ENCODE results near the gene SLC43A1.
"Not testable (repeated sequence)": the region's sequence is repeated elsewhere in the genome, so short reads cannot be mapped to it uniquely, and the experiment has no call there.

SLC43A1 gene

GRCh38 chr11:57515332-57516060 is at the start of gene SLC43A1:
Gene SLC43A1 (minus strand): TSS chr11:57515702. CDS start chr11:57514111, 1,591 bp downstream.
- DNase-seq (ENCODE audit: low read depth in 2 of 2) = peak in 1 of 2 donors; percentile 37

DNA sequence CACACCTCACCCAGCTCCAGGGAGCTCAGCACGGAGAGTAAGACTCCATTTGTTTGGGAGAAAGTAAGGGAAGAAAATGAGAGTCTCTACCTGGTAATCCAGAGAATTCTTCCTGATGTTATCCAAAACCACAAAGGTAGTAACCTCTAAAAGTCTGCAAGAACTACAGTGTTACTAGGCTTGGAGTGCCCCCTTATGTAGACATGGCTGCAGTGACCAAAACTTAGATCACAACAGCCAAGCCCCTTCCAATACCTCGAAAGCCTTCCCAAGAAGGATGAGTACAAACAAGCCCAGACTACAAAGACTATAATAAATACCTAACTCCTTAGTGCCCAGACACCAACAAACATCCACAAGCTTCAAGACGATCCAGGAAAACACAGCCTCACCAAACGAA is 47.1 kb upstream of the SLC43A1 start:
- DNase-seq (ENCODE audit: low read depth in 2 of 2) = no peak

GRCh38 chr11:57560146-57560545 is 44.6 kb upstream of the SLC43A1 start:
- no peak for DNase-seq (ENCODE audit: low read depth in 2 of 2)

GRCh38 chr11:57556041-57556440 is 40.5 kb upstream of the SLC43A1 start:
- no peak for DNase-seq (ENCODE audit: low read depth in 2 of 2)

GRCh38 chr11:57555393-57555792 is 39.9 kb upstream of the SLC43A1 start:
- no peak for DNase-seq (ENCODE audit: low read depth in 2 of 2)

DNA sequence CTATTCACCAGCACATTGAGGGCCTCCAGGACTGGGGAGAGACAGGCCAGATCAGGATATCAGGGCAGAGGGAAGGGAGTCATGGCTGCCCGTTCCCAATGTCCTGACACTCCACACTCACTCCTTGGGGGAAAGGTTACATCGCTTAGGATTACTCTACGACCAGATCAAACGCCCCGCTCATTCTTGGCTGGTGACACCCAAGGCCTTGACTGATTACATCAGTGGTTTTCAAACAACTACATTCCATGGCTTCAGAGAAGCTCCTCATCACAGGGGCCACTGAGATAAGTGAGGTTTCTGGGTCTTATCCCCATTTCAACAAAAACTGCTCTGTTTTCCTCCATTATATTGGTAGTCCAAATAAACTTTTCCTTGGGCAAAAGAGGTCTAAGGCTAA is 37.0 kb upstream of the SLC43A1 start:
- no peak for DNase-seq (ENCODE audit: low read depth in 2 of 2)

DNA sequence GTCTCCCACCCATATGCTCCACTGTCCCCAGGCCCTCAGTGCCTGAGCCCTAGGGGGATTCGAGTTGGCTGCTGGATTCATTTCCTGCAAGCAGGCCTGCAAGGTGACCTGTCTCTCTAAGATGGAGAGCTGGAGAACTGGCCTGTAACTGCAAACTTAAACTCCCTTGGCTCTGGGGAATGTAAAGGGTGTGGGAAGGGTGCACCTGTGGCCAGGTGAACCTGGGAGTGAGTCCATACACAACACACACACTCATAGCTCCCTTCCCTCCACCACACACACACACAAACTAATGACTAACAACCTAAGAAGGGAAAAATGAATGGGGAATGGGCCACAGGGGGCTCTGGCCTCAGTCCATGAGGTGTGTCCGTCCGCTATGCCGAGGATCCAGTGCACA is 36.4 kb upstream of the SLC43A1 start:
- DNase-seq (ENCODE audit: low read depth in 2 of 2) = no peak

DNA sequence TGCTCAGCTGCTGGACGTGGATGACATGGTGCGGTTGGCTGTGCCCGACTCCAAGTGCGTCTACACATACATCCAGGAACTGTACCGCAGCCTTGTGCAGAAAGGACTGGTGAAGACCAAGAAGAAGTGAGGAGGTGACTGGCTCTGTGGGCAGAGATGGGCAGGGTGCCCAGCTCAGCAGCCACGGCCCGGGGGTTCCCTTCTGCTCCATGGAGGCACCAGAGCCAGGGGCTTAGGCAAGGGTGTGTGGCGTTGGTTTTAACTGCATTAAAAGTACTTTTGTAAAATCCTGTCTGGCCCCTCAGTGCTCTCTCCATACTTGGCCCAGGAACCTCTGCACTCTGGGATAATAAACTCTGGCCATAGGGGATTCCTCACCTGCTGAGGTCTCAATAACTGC is 34.5 kb upstream of the SLC43A1 start:
- DNase-seq (ENCODE audit: low read depth in 2 of 2) = no peak

DNA sequence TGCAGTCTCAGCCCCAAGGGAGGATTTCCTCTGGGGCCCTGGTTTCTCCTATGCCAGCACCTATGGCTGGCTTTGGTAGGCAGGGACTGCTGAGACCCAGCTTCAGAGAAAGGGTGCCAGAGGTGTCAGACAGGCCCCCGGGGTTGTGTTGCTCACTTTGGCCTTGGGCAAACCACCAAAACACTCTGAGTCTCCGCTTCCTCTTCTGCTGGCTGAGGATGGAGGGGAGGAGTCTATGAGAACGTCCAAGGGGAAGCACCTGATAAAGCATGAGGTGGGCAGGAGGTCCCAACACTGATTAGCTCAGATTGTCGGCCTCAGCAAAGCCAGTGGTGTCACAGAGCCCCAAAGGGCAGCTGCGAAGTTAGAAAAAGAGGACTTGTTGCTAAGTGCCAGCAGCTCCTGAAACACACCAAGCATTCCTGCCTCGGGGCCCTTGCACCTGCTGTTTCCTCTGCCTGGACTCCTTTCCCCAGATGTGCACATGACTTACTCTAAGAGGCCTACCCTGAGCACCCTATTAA is 32.4 kb upstream of the SLC43A1 start:
- DNase-seq (ENCODE audit: low read depth in 2 of 2) = no peak

- no peak for DNase-seq (ENCODE audit: low read depth in 2 of 2)
These were observed 31.5 kb upstream of the SLC43A1 start for GRCh38 chr11:57546869-57547475.

DNA sequence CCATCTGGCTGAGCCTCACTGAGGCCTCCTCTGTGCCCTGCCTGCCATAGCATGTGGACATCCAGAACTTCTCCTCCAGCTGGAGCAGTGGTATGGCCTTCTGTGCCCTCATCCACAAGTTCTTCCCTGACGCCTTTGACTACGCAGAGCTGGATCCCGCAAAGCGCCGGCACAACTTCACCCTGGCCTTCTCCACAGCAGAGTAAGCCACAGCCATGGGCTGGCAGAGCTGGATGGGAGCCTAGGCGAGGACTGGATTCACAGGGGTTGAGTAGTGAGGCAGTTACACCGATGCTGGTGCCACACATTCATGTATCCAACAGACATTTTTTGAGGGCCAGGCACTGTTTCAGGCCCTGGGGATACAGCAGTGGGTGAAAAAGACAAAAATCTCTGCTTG is 30.9 kb upstream of the SLC43A1 start:
- no peak for DNase-seq (ENCODE audit: low read depth in 2 of 2)

DNA sequence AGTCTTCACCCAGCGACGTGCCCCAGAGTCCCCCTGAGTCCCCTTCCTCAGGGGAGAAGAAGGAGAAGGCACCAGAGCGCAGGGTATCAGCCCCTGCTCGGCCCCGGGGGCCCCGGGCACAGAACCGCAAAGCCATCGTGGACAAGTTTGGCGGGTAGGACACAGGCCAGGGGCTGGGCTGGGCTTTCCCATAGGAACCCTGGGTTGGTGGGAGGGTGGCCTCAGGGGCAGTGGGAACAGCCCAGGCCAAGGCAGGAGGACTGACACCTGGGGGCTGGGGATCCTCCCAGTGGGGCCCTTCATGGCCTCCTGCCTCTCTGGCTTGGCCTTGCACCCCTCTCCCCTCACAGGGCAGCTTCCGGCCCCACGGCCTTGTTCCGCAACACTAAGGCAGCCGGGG is 30.4 kb upstream of the SLC43A1 start:
- no peak for DNase-seq (ENCODE audit: low read depth in 2 of 2)

DNA sequence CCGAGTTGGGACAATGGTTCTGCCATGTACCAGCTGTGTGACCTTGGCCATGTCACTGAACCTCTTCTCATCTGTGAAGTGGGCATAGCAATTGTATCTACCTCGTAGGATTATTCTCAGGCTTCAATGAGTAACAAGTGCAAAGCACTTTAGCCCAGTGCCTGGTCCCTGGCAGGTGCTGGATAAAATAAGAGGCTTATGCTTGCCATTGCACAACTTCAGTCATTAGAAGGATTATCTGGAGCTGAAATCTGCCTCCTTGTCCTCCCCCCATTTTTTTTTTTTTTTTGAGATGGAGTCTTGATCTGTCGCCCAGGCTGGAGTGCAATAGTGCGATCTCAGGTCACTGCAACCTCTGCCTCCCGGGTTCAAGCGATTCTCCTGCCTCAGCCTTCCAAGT is 29.1 kb upstream of the SLC43A1 start:
- DNase-seq (ENCODE audit: low read depth in 2 of 2) = no peak

- DNase-seq (ENCODE audit: low read depth in 2 of 2) = no peak
These were observed 28.1 kb upstream of the SLC43A1 start for GRCh38 chr11:57543593-57543992.

DNA sequence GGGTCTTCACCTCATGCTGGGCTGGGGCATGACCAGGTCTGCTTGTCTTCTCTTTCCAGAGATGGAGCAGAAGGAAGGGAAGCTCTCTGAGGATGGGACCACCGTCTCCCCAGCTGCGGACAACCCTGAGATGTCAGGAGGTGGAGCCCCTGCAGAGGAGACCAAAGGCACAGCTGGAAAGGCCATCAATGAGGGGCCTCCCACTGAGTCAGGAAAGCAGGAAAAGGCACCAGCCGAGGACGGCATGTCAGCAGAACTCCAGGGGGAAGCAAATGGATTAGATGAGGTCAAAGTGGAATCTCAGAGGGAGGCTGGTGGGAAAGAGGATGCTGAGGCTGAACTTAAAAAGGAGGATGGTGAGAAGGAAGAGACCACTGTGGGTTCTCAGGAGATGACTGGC is 27.1 kb upstream of the SLC43A1 start:
- DNase-seq (ENCODE audit: low read depth in 2 of 2) = no peak

GRCh38 chr11:57541169-57541568 is 25.7 kb upstream of the SLC43A1 start:
- DNase-seq (ENCODE audit: low read depth in 2 of 2) = no peak

DNA sequence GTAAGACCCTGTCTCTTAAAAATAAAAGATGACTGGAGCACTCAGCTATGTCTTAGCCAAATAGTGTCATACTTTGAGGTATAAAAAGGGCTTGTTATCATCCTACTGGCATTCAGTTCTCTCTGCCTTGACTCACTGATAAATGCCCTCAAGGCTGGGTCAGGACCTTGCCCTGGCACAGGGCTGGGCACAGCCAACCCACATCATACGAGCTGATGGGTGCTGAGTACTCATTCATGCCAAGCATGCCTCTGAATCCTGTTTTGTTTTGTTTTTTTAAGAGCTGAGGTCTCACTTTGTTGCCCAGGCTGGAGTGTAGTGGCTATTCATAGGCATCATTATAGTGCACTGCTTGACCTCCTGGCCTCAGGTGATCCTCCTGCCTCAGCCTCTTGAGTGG is 23.8 kb upstream of the SLC43A1 start:
- DNase-seq (ENCODE audit: low read depth in 2 of 2) = no peak

DNA sequence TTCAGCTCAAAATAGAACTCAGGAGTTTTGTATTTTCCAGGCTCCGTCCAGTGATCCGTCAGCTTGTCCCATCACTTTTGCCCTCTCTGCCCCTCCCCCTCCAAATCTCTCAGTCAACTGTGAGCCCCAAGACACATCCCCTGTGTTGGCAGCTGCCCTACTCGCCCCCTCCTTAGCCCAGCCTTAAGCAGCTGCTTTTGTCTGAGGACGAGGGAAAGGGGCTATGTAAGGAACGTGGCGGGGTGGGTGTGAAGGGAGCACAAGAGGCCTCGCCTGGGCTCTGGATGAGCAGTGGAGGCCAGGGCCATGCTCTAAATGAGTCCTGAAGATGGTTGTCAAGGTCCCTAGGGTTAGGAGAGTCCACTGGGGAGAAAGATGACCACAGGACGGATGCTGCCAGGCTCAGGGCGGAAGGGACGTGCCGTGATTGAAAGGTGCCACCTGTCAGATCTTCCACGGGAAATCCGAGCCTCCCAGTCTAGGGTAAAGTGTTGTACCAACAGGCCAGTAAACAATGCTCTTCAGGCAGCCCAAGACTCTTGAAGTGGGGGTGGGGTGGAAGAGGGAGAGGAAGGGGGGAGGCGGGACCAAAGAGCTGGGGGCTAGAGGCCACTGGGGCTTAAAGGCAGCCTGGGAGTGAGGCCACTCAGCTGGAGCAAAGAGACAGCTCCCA is 21.6 kb upstream of the SLC43A1 start, which contains the start of gene SMTNL1:
TSS of gene SMTNL1 (plus strand) at position 649 of the 673 bp plus-strand sequence. CDS start 5,048 bp downstream, outside the sequence.
- no peak for DNase-seq (ENCODE audit: low read depth in 2 of 2)

GRCh38 chr11:57534449-57534848 is 18.9 kb upstream of the SLC43A1 start:
- DNase-seq (ENCODE audit: low read depth in 2 of 2) = not testable (repeated sequence)

DNA sequence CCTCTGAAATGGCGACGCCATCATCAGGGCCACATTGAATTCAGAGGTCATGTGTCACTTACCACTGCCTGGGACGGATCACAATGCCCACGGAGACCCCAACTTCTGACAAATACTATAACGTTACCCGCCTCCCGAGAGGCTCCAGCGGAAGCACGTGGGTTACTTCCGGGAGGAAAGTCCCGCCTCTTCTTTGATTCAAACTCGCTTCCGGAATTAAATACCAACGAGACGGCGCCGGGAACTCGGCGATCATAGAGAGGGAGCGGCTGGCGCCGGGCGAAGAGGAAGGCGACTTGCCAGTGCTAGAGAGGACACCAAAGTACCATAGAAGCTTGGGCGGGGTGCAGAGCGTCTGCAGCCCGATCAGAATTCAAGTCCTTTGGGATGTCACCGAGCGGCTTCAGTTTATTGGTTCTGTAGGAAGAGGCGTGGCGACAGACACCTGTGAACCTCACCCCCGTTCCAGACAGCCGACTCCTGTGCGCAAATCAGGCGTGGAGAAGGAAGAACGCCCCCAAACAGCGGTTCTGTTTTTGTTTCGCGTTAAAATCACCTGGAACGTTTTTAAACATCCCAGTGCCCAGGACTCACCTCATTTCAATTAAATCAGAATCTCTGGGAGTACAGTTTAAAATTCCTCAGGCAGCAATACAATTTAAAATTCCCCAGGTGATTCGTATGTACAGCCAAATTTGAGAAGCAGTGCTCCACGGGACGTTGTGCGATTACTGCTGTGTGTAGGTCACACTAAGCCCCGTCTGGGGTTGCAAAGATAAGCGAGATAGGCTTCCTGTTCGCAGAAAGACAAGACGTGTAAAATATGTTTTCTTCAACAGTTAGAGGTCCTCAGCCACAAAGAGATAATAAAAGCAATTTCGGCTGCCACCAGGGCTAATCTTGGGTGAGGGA is 15.3 kb upstream of the SLC43A1 start, which contains the start of gene TIMM10:
TSS of gene TIMM10 (minus strand) at position 159 of the 912 bp plus-strand sequence. CDS start 565 bp downstream, outside the sequence.
- peak; percentile 86 to 88 for DNase-seq (ENCODE audit: low read depth in 2 of 2)

DNA sequence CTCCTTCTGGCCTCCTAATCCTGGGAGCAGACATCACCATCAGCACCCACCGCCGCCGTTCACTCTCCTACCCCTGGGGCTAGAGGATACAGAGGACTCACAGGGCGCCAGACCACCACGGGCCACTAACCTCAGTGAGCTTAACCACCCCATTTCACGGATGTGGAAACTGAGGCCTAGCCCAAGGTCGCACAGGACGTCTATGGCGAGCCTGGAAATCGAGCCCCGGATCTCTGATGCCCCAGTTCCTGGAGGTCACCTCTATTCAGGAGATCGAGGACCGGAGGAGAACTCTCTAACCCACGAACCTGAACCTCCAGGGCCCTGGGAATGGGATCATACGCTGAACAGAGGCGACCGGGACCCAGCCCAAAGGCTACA is 14.7 kb upstream of the SLC43A1 start:
- DNase-seq (ENCODE audit: low read depth in 2 of 2) = no peak

Measured in activated CD4-positive, alpha-beta T cell treated with anti-CD3 and anti-CD28 coated beads for 24 hours (primary cell).